ENCODE data around the gene UNC13A.
"Not testable (repeated sequence)": the region's sequence is repeated elsewhere in the genome, so short reads cannot be mapped to it uniquely, and the experiment has no call there.

The UNC13A gene

GRCh38 chr19:17599780-17600179, 88.4 kb downstream of the UNC13A start:
- no peak for DNase-seq

GRCh38 chr19:17598953-17599352, 89.2 kb downstream of the UNC13A start:
- DNase-seq = no peak

GRCh38 chr19:17598063-17598462, 90.1 kb downstream of the UNC13A start:
- DNase-seq = not testable (repeated sequence)

GRCh38 chr19:17594296-17594695, 93.9 kb downstream of the UNC13A start:
- not testable (repeated sequence) for DNase-seq

GRCh38 chr19:17590866-17591265, 97.3 kb downstream of the UNC13A start:
- no peak for DNase-seq

GRCh38 chr19:17585395-17585794, 102.8 kb downstream of the UNC13A start:
- DNase-seq = not testable (repeated sequence)

GRCh38 chr19:17584132-17584531, 104.0 kb downstream of the UNC13A start:
- no peak for DNase-seq

- DNase-seq = no peak
Observed at GRCh38 chr19:17582613-17583012, 105.5 kb downstream of the UNC13A start.

- DNase-seq = no peak
Observed at GRCh38 chr19:17581211-17581874, 106.8 kb downstream of the UNC13A start.

- no peak for DNase-seq
Observed at GRCh38 chr19:17580470-17581144, 107.5 kb downstream of the UNC13A start.

GRCh38 chr19:17579661-17580244, 108.4 kb downstream of the UNC13A start:
- no peak for DNase-seq

- DNase-seq = no peak
Observed at GRCh38 chr19:17577457-17578097, 110.6 kb downstream of the UNC13A start.

- DNase-seq = no peak
Observed at GRCh38 chr19:17576758-17577456, 111.2 kb downstream of the UNC13A start.

- DNase-seq = no peak
Observed at GRCh38 chr19:17575871-17576757, 112.0 kb downstream of the UNC13A start.

- DNase-seq = no peak
Observed at GRCh38 chr19:17572638-17573037, 115.5 kb downstream of the UNC13A start.

- no peak for DNase-seq
Observed at GRCh38 chr19:17570791-17571190, 117.4 kb downstream of the UNC13A start.

- DNase-seq = not testable (repeated sequence)
Observed at GRCh38 chr19:17570291-17570690, 117.9 kb downstream of the UNC13A start.

- no peak for DNase-seq
Observed at GRCh38 chr19:17567940-17568339, 120.2 kb downstream of the UNC13A start.

GRCh38 chr19:17565611-17566010, 122.5 kb downstream of the UNC13A start:
- no peak for DNase-seq

GRCh38 chr19:17564781-17565180, 123.4 kb downstream of the UNC13A start:
- DNase-seq = no peak

GRCh38 chr19:17562561-17562960, 125.6 kb downstream of the UNC13A start:
- DNase-seq = no peak

- no peak for DNase-seq
Observed at GRCh38 chr19:17562097-17562496, 126.1 kb downstream of the UNC13A start.

All from kidney glomerular epithelial cell (primary cell).